Pancreas (tissue), 10 donors: ENCODE measurements around the gene C7orf57. TPM values are rescaled to one million over a fixed set of nuclear protein-coding genes. Genes with fewer than 3 reads are reported as not detected.

Experiments used
- ATAC-seq, 4 donors: fragments of 200-7000 bp; cut with Tn5 transposase; one replicate each; pipeline versions ENCODE4 v1.8.0 to v1.9.1; 2020; ENCODE audit warnings: mild to moderate bottlenecking in 4 of 4, moderate library complexity in 4 of 4
- DNase-seq, 6 donors: peaks; one replicate each; pipeline ENCODE4 v3.0.0-alpha.2; 2020
- FAIRE-seq: peaks from 2 replicates; lab custom pipeline; 2012; peaks lifted over from hg19 to GRCh38; lab: Jason Lieb, UNC
- H3K27ac ChIP-seq, 4 donors: fragments of 200-600 bp; sonication (generic); 1 replicate in 3 of 4; 2 replicates in 1 of 4; pipeline versions ENCODE4 v1.5.0 to v1.8.0; 2020
- H3K27me3 ChIP-seq, 4 donors: fragments of 200-600 bp; one replicate each; pipeline ENCODE4 v1.8.0; 2021
- H3K36me3 ChIP-seq, 3 donors: fragments of 200-600 bp; sonication (generic) in 1 of 3; one replicate each; pipeline versions ENCODE4 v1.5.0 to v1.8.0; 2020 to 2021
- H3K4me1 ChIP-seq, 3 donors: fragments of 200-600 bp; one replicate each; pipeline ENCODE4 v1.8.0; 2021
- H3K4me3 ChIP-seq, 4 donors: fragments of 200-600 bp; sonication (generic) in 2 of 4; one replicate each; pipeline versions ENCODE4 v1.5.0 to v1.8.0; 2020 to 2021
- H3K9me3 ChIP-seq, 4 donors: fragments of 200-600 bp; one replicate each; pipeline ENCODE4 v1.8.0; 2021
- WGBS, 2 donors: extraction: QIAGEN DNeasy Blood & Tissue Kit; methylation state at CpG; one replicate each; pipeline ENCODE4 v1.1.7; 2013; 5-methylcytosine and 5-hydroxymethylcytosine counted together
- intact Hi-C, 3 donors: fragments of 100-400 bp; cut with DNase I; formaldehyde crosslinking; loops; one replicate each; pipeline versions ENCODE4 v1.11.1 to v1.14.2; 2022
- polyA plus RNA-seq, 2 donors: library from polyadenylated mRNA; stranded (reverse); fragments of 200-250 nt; gene quantifications; one replicate each; pipeline ENCODE4 v1.2.3, GENCODE V29; 2013
- total RNA-seq, 6 donors: library from RNA; stranded (reverse); fragmentation: NEBNext Ultra II Directional in 4 of 6; extraction: Animal tissue kit (Norgen Biotek cat#: 25700) in 4 of 6; gene quantifications; one replicate each; pipeline versions ENCODE4 v1.2.1 to v1.2.4, GENCODE V29; 2021 to 2023
- TF ChIP-seq, protein P1 (sequence below), 4 donors: fragments of 200-600 bp; sonication (generic) in 3 of 4; IDR thresholded peaks; one replicate each; pipeline versions ENCODE4 v1.5.0 to v1.8.0; 2021; ENCODE audit warnings: antibody characterized with exemption in 4 of 4
- donor health status: healthy with polysubstance abuse.
- donor health status: DM: no; HTN: no; CAD: no; lungs with moderate emphysema.
- donor health status: DM: no; HTN: no; CAD: no.
- donor health status: control.
- donor health status: control.
- donor health status: Bipolar disorder and iron deficiency.
- donor health status: DM: yes; HTN: yes; CAD: no.
- donor health status: DM: no; HTN: no; CAD: no.
- donor health status: DM: no; HTN: no; CAD: no.
- donor health status: DM: yes; HTN: yes; CAD: no.

The C7orf57 gene
- total and polyA plus RNA-seq, 8 donors, result not detected

GRCh38 chr7:48011323-48011722 is 24.0 kb upstream of the C7orf57 start:
- Histone ChIP-seq H3K4me3 (no peak overlapping the region), H3K27me3 (no peaks in the 10 kb centered on the region), H3K4me1 (no peaks in the 10 kb centered on the region), H3K27ac (no peak overlapping the region), H3K36me3 (no peaks in the 10 kb centered on the region), H3K9me3 (no peaks in the 10 kb centered on the region)
- WGBS, 2 donors, result 65 to 72% methylated on average over 2 of the region's 2 CpGs
- no peak for DNase-seq
- intact Hi-C loops, result no loop called here
- no peak for FAIRE-seq
- no peak for ATAC-seq
- TF ChIP-seq, protein P1, sequence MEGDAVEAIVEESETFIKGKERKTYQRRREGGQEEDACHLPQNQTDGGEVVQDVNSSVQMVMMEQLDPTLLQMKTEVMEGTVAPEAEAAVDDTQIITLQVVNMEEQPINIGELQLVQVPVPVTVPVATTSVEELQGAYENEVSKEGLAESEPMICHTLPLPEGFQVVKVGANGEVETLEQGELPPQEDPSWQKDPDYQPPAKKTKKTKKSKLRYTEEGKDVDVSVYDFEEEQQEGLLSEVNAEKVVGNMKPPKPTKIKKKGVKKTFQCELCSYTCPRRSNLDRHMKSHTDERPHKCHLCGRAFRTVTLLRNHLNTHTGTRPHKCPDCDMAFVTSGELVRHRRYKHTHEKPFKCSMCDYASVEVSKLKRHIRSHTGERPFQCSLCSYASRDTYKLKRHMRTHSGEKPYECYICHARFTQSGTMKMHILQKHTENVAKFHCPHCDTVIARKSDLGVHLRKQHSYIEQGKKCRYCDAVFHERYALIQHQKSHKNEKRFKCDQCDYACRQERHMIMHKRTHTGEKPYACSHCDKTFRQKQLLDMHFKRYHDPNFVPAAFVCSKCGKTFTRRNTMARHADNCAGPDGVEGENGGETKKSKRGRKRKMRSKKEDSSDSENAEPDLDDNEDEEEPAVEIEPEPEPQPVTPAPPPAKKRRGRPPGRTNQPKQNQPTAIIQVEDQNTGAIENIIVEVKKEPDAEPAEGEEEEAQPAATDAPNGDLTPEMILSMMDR (IDR thresholded peaks at IDR 0.05), result no peak

DNA sequence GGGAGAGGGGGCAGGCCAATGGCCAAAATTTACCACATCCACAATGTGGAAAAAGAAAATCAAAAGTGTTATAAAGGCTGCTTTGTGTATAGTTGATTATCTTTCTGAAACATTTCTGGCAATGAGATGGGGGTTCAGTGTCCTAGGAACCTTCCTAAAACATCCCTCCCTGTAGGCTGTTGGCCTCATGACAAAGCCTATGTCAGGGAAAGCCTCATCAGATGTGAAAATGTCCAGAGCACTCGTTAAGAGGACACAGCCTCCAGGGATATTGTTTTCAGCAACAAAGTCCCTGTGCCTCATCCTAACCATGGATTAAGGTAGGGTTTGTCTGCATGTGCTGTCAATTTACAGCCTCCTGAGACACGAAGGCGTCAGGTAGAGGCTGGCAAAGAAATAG is 23.4 kb upstream of the C7orf57 start:
- no peaks in the 10 kb centered on the region for H3K4me1 ChIP-seq
- H3K4me3 ChIP-seq, result no peak overlapping the region
- intact Hi-C loops, result no loop called here
- ATAC-seq (no peak), FAIRE-seq (no peak), DNase-seq (no peak)
- H3K9me3 ChIP-seq, result no peaks in the 10 kb centered on the region
- TF ChIP-seq, protein P1 (IDR thresholded peaks at IDR 0.05), result no peak
- no peaks in the 10 kb centered on the region for H3K27me3 ChIP-seq
- H3K27ac ChIP-seq, result no peak overlapping the region
- H3K36me3 ChIP-seq, result no peaks in the 10 kb centered on the region
- 74 to 82% methylated on average over 3 of the region's 3 CpGs for WGBS, 2 donors

- no peak for ATAC-seq
- no peaks in the 10 kb centered on the region for H3K36me3 ChIP-seq
- no peaks in the 10 kb centered on the region for H3K4me1 ChIP-seq
- TF ChIP-seq, protein P1 (IDR thresholded peaks at IDR 0.05), result no peak
- no peak for FAIRE-seq
- H3K27ac ChIP-seq, result no peak overlapping the region
- intact Hi-C loops, result no loop called here
- H3K4me3 ChIP-seq, result no peak overlapping the region
- DNase-seq, result no peak
- H3K27me3 ChIP-seq, result no peaks in the 10 kb centered on the region
- no peaks in the 10 kb centered on the region for H3K9me3 ChIP-seq
These were observed 18.7 kb upstream of the C7orf57 start for GRCh38 chr7:48016641-48017040.

GRCh38 chr7:48017674-48018073 is 17.7 kb upstream of the C7orf57 start:
- intact Hi-C loops, result no loop called here
- H3K36me3 ChIP-seq, result no peaks in the 10 kb centered on the region
- no peak overlapping the region for H3K27ac ChIP-seq
- H3K27me3 ChIP-seq, result no peaks in the 10 kb centered on the region
- ATAC-seq, result no peak
- no peaks in the 10 kb centered on the region for H3K9me3 ChIP-seq
- no peaks in the 10 kb centered on the region for H3K4me1 ChIP-seq
- TF ChIP-seq, protein P1 (IDR thresholded peaks at IDR 0.05), result no peak
- FAIRE-seq, result no peak
- H3K4me3 ChIP-seq, result no peak overlapping the region
- WGBS, 2 donors, result 89 to 92% methylated on average over 4 of the region's 4 CpGs
- DNase-seq, result no peak

GRCh38 chr7:48025624-48026023 is 9.7 kb upstream of the C7orf57 start:
- Histone ChIP-seq H3K36me3 (no peaks in the 10 kb centered on the region), H3K27me3 (peaks cover 0 to 3% (median 0%) of the 10 kb centered on the region in 4 donors), H3K9me3 (no peaks in the 10 kb centered on the region), H3K27ac (no peak overlapping the region), H3K4me1 (no peaks in the 10 kb centered on the region), H3K4me3 (no peak overlapping the region)
- DNase-seq (no peak), FAIRE-seq (no peak), ATAC-seq (no peak)
- TF ChIP-seq, protein P1 (IDR thresholded peaks at IDR 0.05), result no peak
- 36 to 37% methylated on average over 5 of the region's 5 CpGs for WGBS, 2 donors
- intact Hi-C loops, result no loop called here
